Measurements from ENCODE around the gene TKFC.

- TF ChIP-seq CTCF (conservative IDR thresholded peaks at IDR 0.05; ENCODE audit: low read length) (no peak), EZH2phosphoT487 (IDR thresholded peaks at IDR 0.05; ENCODE audit: borderline replicate concordance) (no peak)
Observed at GRCh38 chr11:61357233-61357893, 24.3 kb downstream of the TKFC start.

Data from Loucy (cell line).